ENCODE measurements around the gene HES6.

Gene HES6

GRCh38 chr2:238247841-238248453, 8.1 kb upstream of the HES6 start:
- no peaks in the 10 kb centered on the region for H3K4me1 ChIP-seq (ENCODE audit: control insufficient read depth, low read depth, low read length)
- H4K5ac ChIP-seq (ENCODE audit: low read length) = no peak overlapping the region
- H3K36me3 ChIP-seq (ENCODE audit: control insufficient read depth, insufficient read depth, low read length) = peaks cover 1% of the 10 kb centered on the region
- H3K9ac ChIP-seq (ENCODE audit: low read length) = no peak overlapping the region
- no peak for DNase-seq
- no peak overlapping the region for H2BK120ac ChIP-seq (ENCODE audit: low read depth, low read length)
- H3K27ac ChIP-seq (ENCODE audit: low read depth, low read length) = no peak overlapping the region
- H3K23ac ChIP-seq (ENCODE audit: low read length) = no peak overlapping the region
- H2AK5ac ChIP-seq (ENCODE audit: low read length) = no peak overlapping the region
- no peak overlapping the region for H3K4ac ChIP-seq (ENCODE audit: low read depth, low read length)
- no peaks in the 10 kb centered on the region for H3K79me1 ChIP-seq (ENCODE audit: low read length)
- H3K4me2 ChIP-seq (ENCODE audit: low read length) = no peak overlapping the region
- H2BK5ac ChIP-seq (ENCODE audit: low read length) = no peak overlapping the region
- no peak overlapping the region for H2BK15ac ChIP-seq (replicated peaks; ENCODE audit: low read depth)
- H3K56ac ChIP-seq (ENCODE audit: low read length) = no peak overlapping the region
- WGBS (ENCODE audit: extremely low coverage, insufficient coverage, low lambda C conversion rate) = no CpG with 5 or more reads among the region's 10 CpGs
- no peak overlapping the region for H4K8ac ChIP-seq (ENCODE audit: low read depth, low read length)
- no peaks in the 10 kb centered on the region for H3K27me3 ChIP-seq (ENCODE audit: insufficient read depth, low read length, poor library complexity)
- no peak overlapping the region for H3K18ac ChIP-seq (ENCODE audit: low read length)
- H3K79me2 ChIP-seq (ENCODE audit: control insufficient read depth, insufficient read depth, low read length) = no peaks in the 10 kb centered on the region
- no peak overlapping the region for H3K4me3 ChIP-seq (ENCODE audit: low read length)

GRCh38 chr2:238247002-238247822, 7.4 kb upstream of the HES6 start:
- Histone ChIP-seq H3K18ac (ENCODE audit: low read length) (no peak overlapping the region), H2BK120ac (ENCODE audit: low read depth, low read length) (no peak overlapping the region), H3K79me1 (ENCODE audit: low read length) (no peaks in the 10 kb centered on the region), H3K56ac (ENCODE audit: low read length) (no peak overlapping the region), H3K36me3 (ENCODE audit: control insufficient read depth, insufficient read depth, low read length) (peaks cover 1% of the 10 kb centered on the region), H3K79me2 (ENCODE audit: control insufficient read depth, insufficient read depth, low read length) (no peaks in the 10 kb centered on the region), H2AK5ac (ENCODE audit: low read length) (no peak overlapping the region), H3K23ac (ENCODE audit: low read length) (no peak overlapping the region), H2BK5ac (ENCODE audit: low read length) (no peak overlapping the region), H3K4ac (ENCODE audit: low read depth, low read length) (no peak overlapping the region), H4K5ac (ENCODE audit: low read length) (no peak overlapping the region), H3K4me2 (ENCODE audit: low read length) (no peak overlapping the region), H4K8ac (ENCODE audit: low read depth, low read length) (no peak overlapping the region), H3K9ac (ENCODE audit: low read length) (no peak overlapping the region), H3K4me3 (ENCODE audit: low read length) (no peak overlapping the region), H3K27ac (ENCODE audit: low read depth, low read length) (no peak overlapping the region), H3K4me1 (ENCODE audit: control insufficient read depth, low read depth, low read length) (no peaks in the 10 kb centered on the region), H3K27me3 (ENCODE audit: insufficient read depth, low read length, poor library complexity) (no peaks in the 10 kb centered on the region), H2BK15ac (replicated peaks; ENCODE audit: low read depth) (no peak overlapping the region)
- no peak for DNase-seq
- no CpG with 5 or more reads among the region's 13 CpGs for WGBS (ENCODE audit: extremely low coverage, insufficient coverage, low lambda C conversion rate)

GRCh38 chr2:238244151-238244550, 4.3 kb upstream of the HES6 start:
- WGBS (ENCODE audit: extremely low coverage, insufficient coverage, low lambda C conversion rate) = no CpG with 5 or more reads among the region's 5 CpGs
- H2BK5ac ChIP-seq (ENCODE audit: low read length) = no peak overlapping the region
- no peak overlapping the region for H3K18ac ChIP-seq (ENCODE audit: low read length)
- no peaks in the 10 kb centered on the region for H3K4me1 ChIP-seq (ENCODE audit: control insufficient read depth, low read depth, low read length)
- H3K4me3 ChIP-seq (ENCODE audit: low read length) = no peak overlapping the region
- H3K56ac ChIP-seq (ENCODE audit: low read length) = no peak overlapping the region
- H3K36me3 ChIP-seq (ENCODE audit: control insufficient read depth, insufficient read depth, low read length) = no peaks in the 10 kb centered on the region
- H3K79me2 ChIP-seq (ENCODE audit: control insufficient read depth, insufficient read depth, low read length) = no peaks in the 10 kb centered on the region
- H4K5ac ChIP-seq (ENCODE audit: low read length) = no peak overlapping the region
- H3K4me2 ChIP-seq (ENCODE audit: low read length) = no peak overlapping the region
- H3K9ac ChIP-seq (ENCODE audit: low read length) = no peak overlapping the region
- no peak for DNase-seq
- no peak overlapping the region for H3K23ac ChIP-seq (ENCODE audit: low read length)
- H3K27me3 ChIP-seq (ENCODE audit: insufficient read depth, low read length, poor library complexity) = no peaks in the 10 kb centered on the region
- H2BK120ac ChIP-seq (ENCODE audit: low read depth, low read length) = no peak overlapping the region
- no peak overlapping the region for H3K27ac ChIP-seq (ENCODE audit: low read depth, low read length)
- no peak overlapping the region for H2BK15ac ChIP-seq (replicated peaks; ENCODE audit: low read depth)
- no peak overlapping the region for H2AK5ac ChIP-seq (ENCODE audit: low read length)
- no peak overlapping the region for H4K8ac ChIP-seq (ENCODE audit: low read depth, low read length)
- H3K79me1 ChIP-seq (ENCODE audit: low read length) = no peaks in the 10 kb centered on the region
- H3K4ac ChIP-seq (ENCODE audit: low read depth, low read length) = no peak overlapping the region

- Histone ChIP-seq H3K79me2 (ENCODE audit: control insufficient read depth, insufficient read depth, low read length) (no peaks in the 10 kb centered on the region), H3K79me1 (ENCODE audit: low read length) (no peaks in the 10 kb centered on the region), H3K4me3 (ENCODE audit: low read length) (no peak overlapping the region), H2AK5ac (ENCODE audit: low read length) (no peak overlapping the region), H3K9ac (ENCODE audit: low read length) (no peak overlapping the region), H2BK15ac (replicated peaks; ENCODE audit: low read depth) (no peak overlapping the region), H3K23ac (ENCODE audit: low read length) (no peak overlapping the region), H3K4me1 (ENCODE audit: control insufficient read depth, low read depth, low read length) (no peaks in the 10 kb centered on the region), H3K18ac (ENCODE audit: low read length) (no peak overlapping the region), H3K4me2 (ENCODE audit: low read length) (no peak overlapping the region), H2BK120ac (ENCODE audit: low read depth, low read length) (no peak overlapping the region), H3K36me3 (ENCODE audit: control insufficient read depth, insufficient read depth, low read length) (no peaks in the 10 kb centered on the region), H3K56ac (ENCODE audit: low read length) (peak overlapping the region; percentile 42), H3K4ac (ENCODE audit: low read depth, low read length) (no peak overlapping the region), H3K27ac (ENCODE audit: low read depth, low read length) (no peak overlapping the region), H3K27me3 (ENCODE audit: insufficient read depth, low read length, poor library complexity) (peaks cover 4% of the 10 kb centered on the region), H4K8ac (ENCODE audit: low read depth, low read length) (no peak overlapping the region), H4K5ac (ENCODE audit: low read length) (no peak overlapping the region), H2BK5ac (ENCODE audit: low read length) (no peak overlapping the region)
- WGBS (ENCODE audit: extremely low coverage, insufficient coverage, low lambda C conversion rate) = no CpG with 5 or more reads among the region's 10 CpGs
- DNase-seq = peak; percentile 53
These were observed 3.7 kb upstream of the HES6 start for GRCh38 chr2:238243496-238244076.

- no peak overlapping the region for H2BK5ac ChIP-seq (ENCODE audit: low read length)
- no peak overlapping the region for H3K56ac ChIP-seq (ENCODE audit: low read length)
- no peaks in the 10 kb centered on the region for H3K36me3 ChIP-seq (ENCODE audit: control insufficient read depth, insufficient read depth, low read length)
- H3K4me3 ChIP-seq (ENCODE audit: low read length) = no peak overlapping the region
- no peak overlapping the region for H3K23ac ChIP-seq (ENCODE audit: low read length)
- H3K79me1 ChIP-seq (ENCODE audit: low read length) = no peaks in the 10 kb centered on the region
- H3K27me3 ChIP-seq (ENCODE audit: insufficient read depth, low read length, poor library complexity) = peaks cover 5% of the 10 kb centered on the region
- H2BK15ac ChIP-seq (replicated peaks; ENCODE audit: low read depth) = no peak overlapping the region
- H3K4ac ChIP-seq (ENCODE audit: low read depth, low read length) = no peak overlapping the region
- no peak overlapping the region for H2BK120ac ChIP-seq (ENCODE audit: low read depth, low read length)
- H4K5ac ChIP-seq (ENCODE audit: low read length) = no peak overlapping the region
- no peak overlapping the region for H3K4me2 ChIP-seq (ENCODE audit: low read length)
- no CpG with 5 or more reads among the region's 7 CpGs for WGBS (ENCODE audit: extremely low coverage, insufficient coverage, low lambda C conversion rate)
- H3K18ac ChIP-seq (ENCODE audit: low read length) = no peak overlapping the region
- no peak overlapping the region for H3K27ac ChIP-seq (ENCODE audit: low read depth, low read length)
- H4K8ac ChIP-seq (ENCODE audit: low read depth, low read length) = no peak overlapping the region
- H2AK5ac ChIP-seq (ENCODE audit: low read length) = no peak overlapping the region
- no peak overlapping the region for H3K9ac ChIP-seq (ENCODE audit: low read length)
- H3K79me2 ChIP-seq (ENCODE audit: control insufficient read depth, insufficient read depth, low read length) = no peaks in the 10 kb centered on the region
- H3K4me1 ChIP-seq (ENCODE audit: control insufficient read depth, low read depth, low read length) = no peaks in the 10 kb centered on the region
- peak; percentile 36 for DNase-seq
These were observed 3.1 kb upstream of the HES6 start for GRCh38 chr2:238242731-238243495.
